Right atrium auricular region (tissue), 2 donors: ENCODE results near the gene BRD1. TPM values are rescaled to one million over a fixed set of nuclear protein-coding genes. Genes with fewer than 3 reads are reported as not detected.

Experiments used
- DNase-seq: peaks from one replicate; pipeline ENCODE4 v3.0.0-alpha.2; 2019; ENCODE audit warnings: low spot score
- H3K27ac ChIP-seq, 2 donors: fragments of 200-600 bp; sonication (generic); 1 replicate in 1 of 2; 2 replicates in 1 of 2; pipeline ENCODE4 v1.5.1; 2016 to 2019
- H3K27me3 ChIP-seq, 2 donors: fragments of 200-600 bp; sonication (generic); one replicate each; pipeline versions ENCODE4 v1.5.1 to v1.6.0; 2017 to 2019
- H3K36me3 ChIP-seq: fragments of 200-600 bp; sonication (generic); one replicate; pipeline ENCODE4 v1.5.1; 2016
- H3K4me1 ChIP-seq, 2 donors: fragments of 200-600 bp; sonication (generic); one replicate each; pipeline versions ENCODE4 v1.5.1 to v1.6.0; 2017 to 2019
- H3K4me3 ChIP-seq, 2 donors: fragments of 200-600 bp; sonication (generic); 1 replicate in 1 of 2; 2 replicates in 1 of 2; pipeline ENCODE4 v1.5.1; 2017 to 2019; ENCODE audit warnings: mild to moderate bottlenecking in 1 of 2, moderate library complexity in 1 of 2
- H3K9me3 ChIP-seq, 2 donors: fragments of 200-600 bp; sonication (generic); one replicate each; pipeline ENCODE4 v1.5.1; 2019
- total RNA-seq, 2 donors: library from RNA; depleted of rRNA; stranded (reverse); fragments of >200 nt; gene quantifications; one replicate each; pipeline ENCODE4 v1.1.0, GENCODE V29; 2016
- TF ChIP-seq, protein P1 (sequence below), 2 donors: fragments of 200-600 bp; sonication (generic); IDR thresholded peaks; one replicate each; pipeline ENCODE4 v1.5.1; 2019; ENCODE audit warnings: antibody characterized with exemption in 2 of 2

Gene BRD1
- total RNA-seq, 2 donors from 2014 or later: 17.7 to 20.8 TPM

DNA sequence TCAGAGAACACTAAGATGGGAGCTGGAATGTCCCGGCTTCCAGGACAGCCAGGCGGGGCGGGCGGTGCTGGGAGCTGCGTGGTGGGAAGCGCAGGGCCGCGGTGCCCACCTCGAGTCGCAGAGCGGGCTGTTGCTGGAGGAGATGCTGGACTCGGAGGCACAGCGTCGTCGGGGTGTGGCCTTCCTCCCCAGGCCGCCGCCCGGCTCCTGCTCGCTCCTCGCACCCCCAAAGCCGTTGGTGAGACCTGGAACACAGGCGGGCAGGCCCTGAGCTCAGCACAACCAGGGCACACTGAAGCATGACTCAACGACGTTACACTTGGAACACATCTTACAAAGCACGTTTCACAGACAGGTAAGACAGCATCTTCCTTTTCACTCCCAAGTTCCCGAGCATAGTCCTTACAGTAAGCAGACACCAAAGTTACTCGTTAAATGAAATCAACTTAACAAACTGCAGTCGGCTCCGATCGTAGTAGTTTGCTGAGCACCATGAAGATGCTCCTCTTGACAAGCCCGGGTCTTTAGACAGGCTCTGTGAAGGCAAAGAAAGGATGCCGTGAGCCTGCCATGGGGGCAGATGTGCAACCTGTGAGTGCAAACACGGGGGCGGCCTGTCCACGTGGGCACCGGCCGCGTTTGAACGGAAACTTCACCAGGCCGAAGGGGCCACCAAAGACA lies 50.0 kb downstream of the BRD1 start:
- Histone ChIP-seq H3K27me3 (no peaks in the 10 kb centered on the region), H3K27ac (no peak overlapping the region), H3K9me3 (no peaks in the 10 kb centered on the region), H3K4me3 (no peak overlapping the region), H3K4me1 (peaks cover 0 to 22% of the 10 kb centered on the region in 2 donors), H3K36me3 (peaks cover 47% of the 10 kb centered on the region)
- no peak for DNase-seq
- TF ChIP-seq, protein P1, sequence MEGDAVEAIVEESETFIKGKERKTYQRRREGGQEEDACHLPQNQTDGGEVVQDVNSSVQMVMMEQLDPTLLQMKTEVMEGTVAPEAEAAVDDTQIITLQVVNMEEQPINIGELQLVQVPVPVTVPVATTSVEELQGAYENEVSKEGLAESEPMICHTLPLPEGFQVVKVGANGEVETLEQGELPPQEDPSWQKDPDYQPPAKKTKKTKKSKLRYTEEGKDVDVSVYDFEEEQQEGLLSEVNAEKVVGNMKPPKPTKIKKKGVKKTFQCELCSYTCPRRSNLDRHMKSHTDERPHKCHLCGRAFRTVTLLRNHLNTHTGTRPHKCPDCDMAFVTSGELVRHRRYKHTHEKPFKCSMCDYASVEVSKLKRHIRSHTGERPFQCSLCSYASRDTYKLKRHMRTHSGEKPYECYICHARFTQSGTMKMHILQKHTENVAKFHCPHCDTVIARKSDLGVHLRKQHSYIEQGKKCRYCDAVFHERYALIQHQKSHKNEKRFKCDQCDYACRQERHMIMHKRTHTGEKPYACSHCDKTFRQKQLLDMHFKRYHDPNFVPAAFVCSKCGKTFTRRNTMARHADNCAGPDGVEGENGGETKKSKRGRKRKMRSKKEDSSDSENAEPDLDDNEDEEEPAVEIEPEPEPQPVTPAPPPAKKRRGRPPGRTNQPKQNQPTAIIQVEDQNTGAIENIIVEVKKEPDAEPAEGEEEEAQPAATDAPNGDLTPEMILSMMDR (IDR thresholded peaks at IDR 0.05): no peak

DNA sequence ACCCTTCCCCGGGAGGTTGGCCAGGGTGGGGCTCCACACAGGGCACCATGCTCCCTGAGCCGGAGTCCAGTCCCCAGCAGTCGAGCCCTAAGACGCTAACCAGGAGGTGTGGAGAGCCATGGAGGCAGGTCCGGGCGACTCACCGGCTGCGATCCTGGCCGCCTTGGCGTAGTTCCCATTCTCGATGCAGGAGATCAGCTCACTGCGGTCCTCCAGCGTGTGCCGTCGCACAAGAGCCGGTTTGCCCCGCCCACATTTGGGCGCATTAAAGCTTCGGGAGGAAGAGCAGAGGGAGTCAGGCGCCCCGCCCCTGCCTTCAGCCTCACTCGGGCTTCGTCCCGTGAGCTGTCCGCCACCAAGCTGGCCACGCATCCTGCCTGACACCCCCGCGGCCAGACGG lies 50.8 kb downstream of the BRD1 start:
- H3K27ac ChIP-seq: no peak overlapping the region
- no peak overlapping the region for H3K4me3 ChIP-seq
- no peaks in the 10 kb centered on the region for H3K27me3 ChIP-seq
- no peaks in the 10 kb centered on the region for H3K9me3 ChIP-seq
- no peak for DNase-seq
- H3K4me1 ChIP-seq: peaks cover 0 to 22% of the 10 kb centered on the region in 2 donors
- peaks cover 52% of the 10 kb centered on the region for H3K36me3 ChIP-seq
- TF ChIP-seq, protein P1 (IDR thresholded peaks at IDR 0.05): no peak

DNA sequence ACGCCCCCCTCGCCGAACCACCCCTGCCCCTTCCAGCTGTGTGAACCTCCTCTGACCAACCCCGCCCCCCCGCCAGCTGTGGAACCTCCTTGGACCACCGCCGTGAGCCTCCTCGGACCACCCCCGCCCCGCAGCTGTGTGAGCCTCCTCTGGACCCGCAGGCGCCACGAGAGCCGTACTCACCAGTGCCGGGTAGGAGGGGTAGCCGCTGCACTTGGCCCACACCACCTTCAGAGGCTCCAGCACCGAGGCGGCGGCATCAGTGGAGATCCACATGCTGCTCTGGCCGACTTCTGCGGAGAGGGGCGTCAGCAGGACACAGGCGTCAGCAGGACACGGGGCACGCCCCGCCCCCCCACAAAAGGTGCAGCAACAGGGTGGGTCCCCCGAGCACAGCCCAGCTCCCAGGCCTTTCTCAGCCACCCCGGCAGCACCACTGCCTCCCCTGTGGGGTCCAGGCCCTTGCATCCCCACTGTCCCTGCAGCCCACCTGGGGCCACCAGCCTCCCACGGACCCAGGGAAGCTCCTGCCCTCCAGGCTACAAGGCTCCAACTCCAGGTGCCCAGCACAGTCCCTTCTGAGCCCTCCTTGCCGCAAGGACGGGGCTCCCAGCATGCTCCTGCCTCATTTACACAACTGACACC lies 51.7 kb downstream of the BRD1 start:
- Histone ChIP-seq H3K4me1 (peaks cover 0 to 17% of the 10 kb centered on the region in 2 donors), H3K9me3 (no peaks in the 10 kb centered on the region), H3K4me3 (no peak overlapping the region), H3K27ac (no peak overlapping the region), H3K36me3 (peaks cover 52% of the 10 kb centered on the region), H3K27me3 (no peaks in the 10 kb centered on the region)
- TF ChIP-seq, protein P1 (IDR thresholded peaks at IDR 0.05): no peak
- no peak for DNase-seq

DNA sequence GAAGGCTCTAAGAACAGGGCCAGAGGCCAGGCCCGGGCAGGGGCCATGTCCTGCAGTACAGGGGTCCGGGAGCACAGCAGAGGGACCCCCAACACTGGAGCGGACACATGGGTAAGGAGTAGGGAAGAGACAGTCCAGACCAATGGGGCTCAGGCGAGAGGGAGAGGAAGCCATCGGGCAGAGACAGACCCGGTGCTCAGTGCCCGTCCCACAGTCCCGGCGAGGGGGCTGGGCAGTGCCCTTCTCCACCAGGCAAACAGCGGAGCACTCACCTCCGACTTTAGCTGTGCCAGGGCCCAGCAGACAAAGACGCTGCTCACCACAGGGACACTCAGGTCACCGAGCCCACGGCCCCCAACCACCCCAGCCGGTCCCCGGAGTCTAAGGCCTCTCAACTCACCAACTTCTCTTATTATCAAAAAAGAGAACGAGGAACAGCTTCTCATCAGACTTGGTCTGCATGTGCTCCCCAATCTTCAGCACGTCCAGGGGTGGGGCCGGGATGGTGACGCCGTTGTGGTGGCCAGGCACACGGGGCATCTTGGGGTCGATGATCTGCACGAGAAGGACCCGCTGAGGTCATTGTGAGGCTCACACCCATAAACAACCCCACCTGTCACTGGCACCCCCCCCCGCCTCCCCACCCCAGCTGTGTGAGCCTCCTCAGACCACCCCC lies 52.3 kb downstream of the BRD1 start:
- Histone ChIP-seq H3K27me3 (no peaks in the 10 kb centered on the region), H3K9me3 (no peaks in the 10 kb centered on the region), H3K4me3 (no peak overlapping the region), H3K4me1 (peaks cover 0 to 11% of the 10 kb centered on the region in 2 donors), H3K36me3 (peaks cover 52% of the 10 kb centered on the region), H3K27ac (no peak overlapping the region)
- TF ChIP-seq, protein P1 (IDR thresholded peaks at IDR 0.05): no peak
- DNase-seq: no peak

DNA sequence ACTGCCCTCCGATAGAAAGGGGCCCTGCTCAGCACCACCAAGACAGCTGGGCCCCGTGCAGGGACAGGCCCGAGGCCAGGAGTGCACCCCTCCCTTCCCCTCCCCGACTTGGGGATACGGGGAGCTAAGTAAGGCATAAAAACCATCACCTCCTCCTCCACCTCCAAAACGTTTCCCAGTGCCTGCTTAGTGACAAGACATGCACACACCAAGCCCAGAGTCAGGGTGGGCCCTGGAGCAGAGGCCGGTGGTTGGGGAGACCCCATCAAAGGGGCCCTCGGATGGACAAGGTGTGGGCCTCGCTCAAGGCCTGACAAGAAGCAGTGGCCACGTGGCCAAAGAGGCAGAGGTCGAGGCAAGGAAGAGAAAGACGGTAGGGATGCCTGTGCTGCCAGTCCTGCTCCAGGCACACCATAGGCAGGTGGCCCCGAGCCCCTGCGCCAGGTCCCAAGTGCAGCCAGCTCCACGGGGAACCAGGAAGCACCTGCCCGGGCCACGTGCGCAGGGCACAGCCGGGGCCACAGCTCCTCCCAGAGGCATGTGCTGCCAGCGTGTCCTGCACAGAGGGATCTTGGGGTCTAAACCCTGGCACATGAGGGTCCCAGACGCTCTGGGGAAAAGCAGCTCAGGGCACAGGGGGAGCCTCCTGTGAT lies 53.0 kb downstream of the BRD1 start:
- no peak for DNase-seq
- no peaks in the 10 kb centered on the region for H3K9me3 ChIP-seq

More for the DNA sequence above, 53.0 kb downstream of the BRD1 start:
- Histone ChIP-seq H3K4me3 (no peak overlapping the region), H3K27me3 (no peaks in the 10 kb centered on the region), H3K4me1 (peaks cover 0 to 4% of the 10 kb centered on the region in 2 donors), H3K36me3 (peaks cover 52% of the 10 kb centered on the region), H3K27ac (no peak overlapping the region)
- TF ChIP-seq, protein P1 (IDR thresholded peaks at IDR 0.05): no peak
